NCI-H345 treated with DMSO at 0.1 percent for 48 hours (cell line): ENCODE data around the gene MXD1.
A peak's percentile ranks its signal among the peaks of the same experiment; 100 is the strongest.
"Not testable (repeated sequence)": the region's sequence is repeated elsewhere in the genome, so short reads cannot be mapped to it uniquely, and the experiment has no call there.

ENCODE experiments used
- DNase-seq: peaks from one replicate; lab custom pipeline; 2025; ENCODE audit not compliant: unreplicated experiment; lab: John Stamatoyannopoulos, UW

MXD1 gene

GRCh38 chr2:69914950-69915945 is at the start of gene MXD1:
Gene MXD1 (plus strand): TSS chr2:69915109. CDS start chr2:69915331, 222 bp downstream.
- no peak for DNase-seq

GRCh38 chr2:69888451-69888850 is 26.5 kb upstream of the MXD1 start:
- no peak for DNase-seq

GRCh38 chr2:69889302-69889701 is 25.6 kb upstream of the MXD1 start:
- DNase-seq: no peak

- DNase-seq: no peak
Measured at GRCh38 chr2:69890881-69891280, 24.0 kb upstream of the MXD1 start.

- DNase-seq: not testable (repeated sequence)
Measured at GRCh38 chr2:69892838-69893424, 22.0 kb upstream of the MXD1 start.

- peak; percentile 58 for DNase-seq
Measured at GRCh38 chr2:69893684-69894551, 21.0 kb upstream of the MXD1 start, which contains the start of gene SNRNP27. Gene SNRNP27 (plus strand): TSS chr2:69893956. CDS start chr2:69893985, 29 bp downstream.

- DNase-seq: not testable (repeated sequence)
Measured at GRCh38 chr2:69894737-69895136, 20.2 kb upstream of the MXD1 start.

- DNase-seq: no peak
Measured at GRCh38 chr2:69902213-69902922, 12.5 kb upstream of the MXD1 start.

- no peak for DNase-seq
Measured at GRCh38 chr2:69907216-69907615, 7.7 kb upstream of the MXD1 start.

GRCh38 chr2:69911985-69912563 is 2.8 kb upstream of the MXD1 start:
- DNase-seq: peak; percentile 44

GRCh38 chr2:69914164-69914949 is 552 bp upstream of the MXD1 start:
- peak; percentile 99 for DNase-seq

GRCh38 chr2:69916106-69916505 is 1.2 kb downstream of the MXD1 start:
- DNase-seq: no peak

- no peak for DNase-seq
Measured at GRCh38 chr2:69917852-69918251, 2.9 kb downstream of the MXD1 start.

GRCh38 chr2:69918401-69918800 is 3.5 kb downstream of the MXD1 start:
- DNase-seq: no peak

GRCh38 chr2:69923116-69923515 is 8.2 kb downstream of the MXD1 start:
- DNase-seq: no peak

GRCh38 chr2:69926849-69927515 is 12.1 kb downstream of the MXD1 start:
- DNase-seq: no peak

GRCh38 chr2:69931832-69932595 is 17.1 kb downstream of the MXD1 start:
- DNase-seq: no peak

GRCh38 chr2:69932596-69932922 is 17.6 kb downstream of the MXD1 start:
- DNase-seq: no peak
